Ovary (tissue), 3 donors: ENCODE data around the gene TYMP.

Source experiments
- EP300 ChIP-seq: sonication (generic); formaldehyde crosslinking; IDR thresholded peaks from one replicate; pipeline ENCODE4 v1.6.1; 2017; ENCODE audit warnings: antibody characterized with exemption
- TF ChIP-seq, protein P1 (sequence below), 3 donors: fragments of 450-650 bp in 2 of 3; fragments of 200-600 bp in 1 of 3; IDR thresholded peaks; one replicate each; pipeline versions ENCODE4 v1.5.1 to v1.8.0; 2016 to 2022; ENCODE audit warnings: antibody characterized with exemption in 3 of 3, mild to moderate bottlenecking in 1 of 3
- donor health status: DM: no; HTN: no; CAD: no.

DNA sequence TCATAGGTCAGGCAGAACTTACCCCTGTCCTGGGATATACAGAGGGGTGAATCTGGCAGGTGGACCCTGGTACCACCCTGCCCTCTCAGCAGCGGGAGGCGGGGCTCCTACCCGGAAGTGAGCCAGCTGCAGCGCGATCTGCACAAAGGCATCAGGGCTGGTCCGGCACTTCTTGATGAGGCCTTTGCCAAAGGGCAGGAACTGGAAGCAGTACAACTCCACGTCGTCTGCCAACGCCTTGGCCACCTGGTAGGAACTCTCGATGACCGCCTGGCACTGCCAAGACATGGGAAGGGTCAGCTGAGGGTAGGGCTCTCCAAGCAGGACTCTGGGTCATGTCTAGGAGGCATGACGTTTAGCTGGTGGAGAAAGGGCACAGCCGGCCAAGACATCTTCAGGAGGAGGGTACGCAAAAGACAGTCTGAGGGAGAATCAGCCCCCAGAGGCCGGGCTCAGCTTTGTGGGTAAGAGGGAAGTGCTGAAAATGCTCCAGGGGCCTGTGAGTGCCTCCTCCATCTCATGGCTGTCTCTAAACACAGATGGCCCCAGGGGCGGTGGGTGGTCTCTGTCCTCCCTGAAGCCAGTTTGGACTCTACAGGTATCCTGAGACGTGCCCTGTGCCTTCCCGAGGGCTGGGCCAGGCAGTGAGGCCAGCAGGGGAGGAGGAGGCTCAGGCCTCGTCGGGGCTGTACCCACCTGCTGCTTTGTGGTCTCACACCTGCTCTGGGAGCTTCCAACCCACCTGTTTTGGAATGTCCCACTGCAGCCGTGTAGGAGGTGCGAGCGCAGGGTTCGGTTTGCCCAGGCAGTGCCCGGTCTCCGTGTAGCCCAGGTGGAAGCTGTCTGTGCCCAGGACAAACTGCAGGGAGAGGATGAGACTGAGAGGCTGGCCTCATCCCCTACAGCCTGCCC, 41.7 kb upstream of the TYMP start:
- TF ChIP-seq, protein P1, sequence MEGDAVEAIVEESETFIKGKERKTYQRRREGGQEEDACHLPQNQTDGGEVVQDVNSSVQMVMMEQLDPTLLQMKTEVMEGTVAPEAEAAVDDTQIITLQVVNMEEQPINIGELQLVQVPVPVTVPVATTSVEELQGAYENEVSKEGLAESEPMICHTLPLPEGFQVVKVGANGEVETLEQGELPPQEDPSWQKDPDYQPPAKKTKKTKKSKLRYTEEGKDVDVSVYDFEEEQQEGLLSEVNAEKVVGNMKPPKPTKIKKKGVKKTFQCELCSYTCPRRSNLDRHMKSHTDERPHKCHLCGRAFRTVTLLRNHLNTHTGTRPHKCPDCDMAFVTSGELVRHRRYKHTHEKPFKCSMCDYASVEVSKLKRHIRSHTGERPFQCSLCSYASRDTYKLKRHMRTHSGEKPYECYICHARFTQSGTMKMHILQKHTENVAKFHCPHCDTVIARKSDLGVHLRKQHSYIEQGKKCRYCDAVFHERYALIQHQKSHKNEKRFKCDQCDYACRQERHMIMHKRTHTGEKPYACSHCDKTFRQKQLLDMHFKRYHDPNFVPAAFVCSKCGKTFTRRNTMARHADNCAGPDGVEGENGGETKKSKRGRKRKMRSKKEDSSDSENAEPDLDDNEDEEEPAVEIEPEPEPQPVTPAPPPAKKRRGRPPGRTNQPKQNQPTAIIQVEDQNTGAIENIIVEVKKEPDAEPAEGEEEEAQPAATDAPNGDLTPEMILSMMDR (IDR thresholded peaks at IDR 0.05) = no peak
- no peak for TF ChIP-seq EP300
